Measurements from ENCODE around the gene RSPH1. TPM values are rescaled to one million over a fixed set of nuclear protein-coding genes. Genes with fewer than 3 reads are reported as not detected.

RSPH1 gene
- total and polyA plus RNA-seq, 2 of the 4 experiments (the other 2 are of a cell fraction), result not detected

DNA sequence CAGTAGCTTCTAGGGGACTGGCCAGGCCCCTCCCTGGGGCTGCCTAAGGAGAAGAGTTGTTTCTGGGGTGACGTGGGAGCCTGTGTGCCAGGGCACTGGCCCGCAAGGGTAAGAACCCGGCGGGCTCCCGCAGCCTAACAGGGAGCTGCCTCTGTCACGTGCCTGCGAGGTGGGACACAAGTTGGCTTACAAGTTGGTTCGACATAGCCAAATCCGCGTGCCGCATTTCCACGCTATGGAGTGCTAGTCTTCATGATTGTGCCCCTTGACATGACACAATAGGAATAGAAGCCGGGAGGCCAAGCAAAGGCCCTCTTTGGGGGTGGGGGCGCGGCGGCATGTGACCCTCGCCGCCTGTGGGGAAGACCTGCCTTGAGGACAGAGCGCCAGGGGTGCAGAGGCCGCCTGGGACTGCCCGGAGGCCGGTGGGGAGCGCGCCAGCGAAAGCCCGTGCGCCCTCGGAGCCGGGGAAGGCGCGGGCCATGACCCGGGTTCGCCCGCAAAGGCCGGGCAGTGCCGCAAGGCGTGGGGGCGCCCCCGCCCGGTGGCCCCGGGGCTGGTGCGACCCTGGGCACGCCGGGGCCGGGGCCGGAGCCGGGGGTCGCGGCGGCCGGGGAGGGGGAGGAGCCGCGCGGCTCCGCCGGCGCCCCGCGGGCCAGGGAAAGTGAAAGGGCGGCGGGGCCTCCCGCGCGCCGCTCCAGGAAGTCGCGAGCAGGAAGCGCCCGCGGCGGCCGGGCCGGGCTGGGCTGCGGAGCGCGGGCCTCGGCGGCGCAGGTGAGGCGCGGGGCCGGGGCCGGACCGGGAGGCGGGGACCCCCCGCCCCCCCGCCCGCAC is 17.3 kb upstream of the RSPH1 start, which contains the start of gene SLC37A1:
Gene SLC37A1, plus strand, starts transcription at position 702 of the 834 bp plus-strand sequence. CDS start 4,603 bp downstream, outside the sequence.
- DNase-seq, result no peak
- ChIA-PET CTCF (interaction anchor here (0.6 kb wide), 1 partner anchor 109 kb away, joined by 3 read pairs; no protein-coding TSS in a partner anchor), POLR2A (ENCODE audit: unreplicated experiment) (no interaction called here)
- no peak within 1 kb of the TSS for H2AK5ac ChIP-seq (ENCODE audit: low read depth, low read length)
- H3K4me1 ChIP-seq (ENCODE audit: control insufficient read depth, insufficient read depth, low read length), result 0 out of 2 replicates have a peak, but pooled peaks cover 2% of the 10 kb centered on the region
- H4K91ac ChIP-seq (ENCODE audit: insufficient read depth, low read depth, low read length), result no peak within 1 kb of the TSS
- H4K5ac ChIP-seq (ENCODE audit: low read depth, low read length), result no peak within 1 kb of the TSS
- BruUV-seq (replicated peaks), result no TSS peak
- no peak within 1 kb of the TSS for H3K14ac ChIP-seq (replicated peaks; ENCODE audit: low read depth, low read length)
- H2AK9ac ChIP-seq (replicated peaks; ENCODE audit: low read depth, low read length, poor library complexity), result no peak within 1 kb of the TSS
- H3K9me3 ChIP-seq (ENCODE audit: control insufficient read depth, insufficient read depth, low read length), result no peaks in the 10 kb centered on the region
- H3K18ac ChIP-seq (ENCODE audit: low read depth, low read length), result no peak within 1 kb of the TSS
- H3K27ac ChIP-seq (ENCODE audit: insufficient read depth, low read length), result no peak within 1 kb of the TSS
- no peak for TF ChIP-seq SMC3 (IDR thresholded peaks at IDR 0.05; ENCODE audit: low read depth, low read length)
- TF ChIP-seq, protein P1, sequence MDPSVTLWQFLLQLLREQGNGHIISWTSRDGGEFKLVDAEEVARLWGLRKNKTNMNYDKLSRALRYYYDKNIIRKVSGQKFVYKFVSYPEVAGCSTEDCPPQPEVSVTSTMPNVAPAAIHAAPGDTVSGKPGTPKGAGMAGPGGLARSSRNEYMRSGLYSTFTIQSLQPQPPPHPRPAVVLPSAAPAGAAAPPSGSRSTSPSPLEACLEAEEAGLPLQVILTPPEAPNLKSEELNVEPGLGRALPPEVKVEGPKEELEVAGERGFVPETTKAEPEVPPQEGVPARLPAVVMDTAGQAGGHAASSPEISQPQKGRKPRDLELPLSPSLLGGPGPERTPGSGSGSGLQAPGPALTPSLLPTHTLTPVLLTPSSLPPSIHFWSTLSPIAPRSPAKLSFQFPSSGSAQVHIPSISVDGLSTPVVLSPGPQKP (IDR thresholded peaks at IDR 0.05; ENCODE audit: borderline replicate concordance, low read depth, low read length), result no peak
- no peak for TF ChIP-seq BHLHE40 (IDR thresholded peaks at IDR 0.05; ENCODE audit: low read depth, low read length)
- H4K20me1 ChIP-seq (ENCODE audit: insufficient read depth, low read length), result no peaks in the 10 kb centered on the region
- H4K8ac ChIP-seq (ENCODE audit: low read depth in 2 of 2, low read length in 2 of 2), result no peak within 1 kb of the TSS
- peak within 1 kb of the TSS; percentile 51 for H3K4me3 ChIP-seq (ENCODE audit: insufficient read depth, low read depth, low read length)
- 22% methylated on average over 53 of the region's 88 CpGs; no CpG with 5 or more reads in 1 of the 2 experiments for WGBS, 2 experiments (ENCODE audit: extremely low coverage in 2 of 2, insufficient read length in 1 of 2)
- peak within 1 kb of the TSS; percentile 82 for H2AFZ ChIP-seq (replicated peaks; ENCODE audit: low read length, poor library complexity)
- H2BK20ac ChIP-seq (ENCODE audit: low read depth, low read length), result no peak within 1 kb of the TSS
- peak; percentile 69 for ATAC-seq (ENCODE audit: low read depth)
- no peak within 1 kb of the TSS for H2BK120ac ChIP-seq (ENCODE audit: low read depth, low read length)
- H3K36me3 ChIP-seq (ENCODE audit: control insufficient read depth, insufficient read depth, low read length), result no peaks in the 10 kb centered on the region
- no peak within 1 kb of the TSS for H2BK15ac ChIP-seq (ENCODE audit: low read depth, low read length)
- dilution Hi-C loops (cut with HindIII; ENCODE audit: low sequenced_read_pairs, unreplicated experiment), result no loop called here
- peaks cover 2% of the 10 kb centered on the region; the same call in 1 of the 2 replicates for H3K9me1 ChIP-seq (ENCODE audit: insufficient read depth, low read length)
- H3K4ac ChIP-seq (ENCODE audit: low read depth, low read length), result no peak within 1 kb of the TSS
- peak within 1 kb of the TSS; percentile 77 for H3K4me2 ChIP-seq (ENCODE audit: low read depth, low read length)
- H3K23ac ChIP-seq (ENCODE audit: low read depth, low read length), result no peak within 1 kb of the TSS
- H3K9ac ChIP-seq (ENCODE audit: low read depth, low read length), result no peak within 1 kb of the TSS
- in situ Hi-C loops (cut with MboI; ENCODE audit: low sequenced_read_pairs), result no loop called here
- H3K56ac ChIP-seq (ENCODE audit: extremely low read depth, insufficient read depth, low read length), result no peak within 1 kb of the TSS
- H3K79me1 ChIP-seq (ENCODE audit: low read depth in 1 of 2, low read length in 2 of 2), result no peaks in the 10 kb centered on the region
- peaks cover 31% of the 10 kb centered on the region for H3K27me3 ChIP-seq (ENCODE audit: control insufficient read depth, insufficient read depth, low read length)
- H2BK5ac ChIP-seq (ENCODE audit: low read depth, low read length, poor library complexity, severe bottlenecking), result no peak within 1 kb of the TSS
- intact Hi-C loops (cut with micrococcal nuclease), result no loop called here

All from IMR-90 (cell line).